GM21423 (cell line): Measurements from ENCODE around the gene ATP12A.

ENCODE experiments used
- ATAC-seq: cut with Tn5 transposase; IDR thresholded peaks from one replicate; pipeline ENCODE4 v1.9.1; 2021; ENCODE audit warnings: mild to moderate bottlenecking, moderate library complexity; ENCODE audit not compliant: unreplicated experiment

Gene ATP12A

DNA sequence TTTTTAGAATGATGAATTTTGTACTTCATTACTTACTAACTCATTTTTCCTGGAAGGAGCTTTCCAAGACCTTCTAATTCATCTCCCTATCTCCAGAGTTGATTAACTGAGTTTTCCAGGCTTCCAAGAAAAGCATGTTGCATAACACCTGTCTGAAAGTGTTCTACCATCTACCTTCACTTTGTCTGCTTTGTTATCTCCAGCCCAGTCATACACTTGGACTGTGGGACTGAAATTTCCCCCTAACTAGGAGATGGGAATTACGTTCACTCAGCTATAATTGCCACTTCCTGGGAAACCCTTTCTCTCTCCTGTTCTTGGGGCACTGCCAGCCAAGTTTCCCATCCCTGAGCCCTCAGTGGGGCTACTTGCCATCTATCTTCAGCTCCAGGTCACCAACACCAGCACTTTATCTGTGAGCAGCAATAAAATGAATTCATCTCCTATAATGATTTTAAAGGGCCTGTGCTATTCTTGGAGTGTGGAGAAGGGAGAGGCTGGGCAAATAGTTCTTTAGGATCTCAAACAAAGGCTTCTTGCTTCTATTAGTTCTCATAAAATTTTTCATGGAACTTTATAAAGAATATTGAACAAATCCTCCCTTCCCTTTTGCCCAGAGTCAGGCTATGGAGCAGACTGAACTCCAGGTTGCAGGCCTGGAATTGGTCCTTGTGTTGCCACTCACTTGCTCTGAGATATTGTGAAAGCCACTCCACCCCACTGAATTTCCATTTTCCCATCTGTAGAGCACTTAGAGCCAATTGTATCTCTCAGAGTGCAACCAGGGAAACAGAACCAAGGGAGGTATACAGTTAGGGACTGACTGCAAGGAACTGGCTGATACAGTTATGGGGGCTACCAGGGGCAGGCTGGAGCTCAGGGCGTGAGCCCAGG lies 17.8 kb upstream of the ATP12A start:
- no peak for ATAC-seq

DNA sequence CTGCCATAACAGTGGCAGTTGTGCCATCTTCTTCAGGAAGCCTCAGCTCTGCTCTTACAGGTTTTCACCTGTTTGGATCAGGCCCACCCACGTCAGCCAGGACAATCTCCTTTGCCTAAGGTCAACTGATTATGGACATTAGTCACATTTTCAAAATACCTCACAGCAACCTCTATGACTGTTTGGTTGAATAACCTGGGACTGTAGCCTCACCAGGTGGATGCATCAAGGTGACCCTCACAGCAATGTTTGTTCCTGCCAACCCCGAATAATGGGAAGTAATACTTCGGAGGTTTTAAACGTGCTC lies 17.2 kb upstream of the ATP12A start:
- no peak for ATAC-seq

DNA sequence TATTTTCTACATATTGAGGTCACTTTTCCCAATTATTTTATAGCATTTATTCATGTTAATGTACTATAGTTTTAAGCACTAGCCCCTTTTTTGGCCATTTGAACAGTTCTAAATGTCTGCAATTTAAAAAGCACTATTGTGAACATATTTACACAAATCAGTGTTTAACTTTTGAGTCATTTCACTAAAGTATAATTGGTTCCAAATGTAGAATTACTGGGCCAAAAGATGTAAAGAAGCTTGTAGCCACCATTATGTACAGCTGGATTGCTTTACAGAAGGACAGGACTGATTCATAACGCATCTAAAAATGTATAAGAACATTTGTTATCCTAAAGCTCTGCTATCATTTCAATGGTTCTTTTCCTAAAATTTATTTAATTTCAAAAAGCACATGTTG lies 16.6 kb upstream of the ATP12A start:
- ATAC-seq = no peak

- ATAC-seq = no peak
Observed at GRCh38 chr13:24664726-24665409, 15.3 kb upstream of the ATP12A start.

DNA sequence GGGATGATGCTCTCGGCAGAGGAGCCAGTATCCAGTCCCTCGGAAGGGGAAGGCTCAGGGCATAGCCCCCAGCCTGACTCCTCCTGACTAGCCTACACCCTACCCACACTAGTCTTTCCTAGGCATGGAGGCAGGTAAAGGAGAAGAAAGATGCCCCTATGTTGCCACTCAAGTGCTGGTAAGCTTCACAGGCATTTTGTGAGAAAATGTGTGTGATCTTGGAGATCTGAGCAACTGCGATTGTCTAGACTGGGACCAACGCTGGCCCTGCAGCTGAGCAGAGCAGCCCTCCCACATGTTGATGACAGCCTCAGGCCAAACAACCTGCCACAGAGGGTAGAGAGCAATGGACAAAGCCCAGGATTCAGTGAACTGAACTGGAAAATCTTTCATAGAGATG lies 11.7 kb upstream of the ATP12A start:
- ATAC-seq = no peak

GRCh38 chr13:24668955-24669582 lies 11.1 kb upstream of the ATP12A start:
- no peak for ATAC-seq

DNA sequence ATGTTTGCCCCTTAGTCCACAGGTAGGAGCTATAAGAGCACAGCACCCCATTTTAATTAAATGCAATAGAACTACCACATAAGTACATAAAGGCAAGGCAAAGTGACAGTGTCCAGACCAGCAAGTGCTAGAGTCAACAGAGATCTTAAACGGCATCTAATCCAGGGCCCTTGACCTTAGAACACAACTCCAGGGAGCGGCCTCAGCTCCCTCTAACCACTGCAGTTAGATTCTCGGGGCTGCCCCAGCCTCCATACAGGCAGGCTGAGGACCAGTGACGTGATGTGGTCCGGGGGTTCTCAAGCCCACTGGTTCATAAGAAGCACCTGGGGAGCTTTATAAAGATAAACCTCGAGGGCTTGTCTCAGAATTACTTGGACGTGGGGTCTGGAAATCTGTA lies 10.0 kb upstream of the ATP12A start:
- ATAC-seq = no peak

DNA sequence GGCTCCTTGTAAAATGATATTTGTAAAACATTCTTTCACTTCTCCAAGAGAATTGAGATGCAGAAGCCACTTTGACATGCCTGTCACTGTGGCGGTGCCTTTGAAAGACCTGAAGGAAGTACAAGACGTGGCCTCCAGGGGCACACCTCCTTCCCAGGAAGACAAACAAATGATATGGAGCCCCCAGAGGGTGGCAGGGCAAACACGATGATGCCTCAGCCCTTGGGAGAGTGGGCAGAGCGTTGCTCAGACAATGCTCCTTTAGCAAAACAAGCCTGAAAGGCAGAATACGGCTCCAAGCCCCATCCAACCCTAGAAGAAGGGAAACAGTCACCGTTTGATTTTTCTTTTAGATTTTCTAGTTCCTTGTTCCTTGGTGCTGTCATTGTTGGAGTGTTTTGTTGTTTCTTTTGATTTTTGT lies 9.2 kb upstream of the ATP12A start:
- no peak for ATAC-seq

GRCh38 chr13:24671386-24672113 lies 8.7 kb upstream of the ATP12A start:
- ATAC-seq = no peak

DNA sequence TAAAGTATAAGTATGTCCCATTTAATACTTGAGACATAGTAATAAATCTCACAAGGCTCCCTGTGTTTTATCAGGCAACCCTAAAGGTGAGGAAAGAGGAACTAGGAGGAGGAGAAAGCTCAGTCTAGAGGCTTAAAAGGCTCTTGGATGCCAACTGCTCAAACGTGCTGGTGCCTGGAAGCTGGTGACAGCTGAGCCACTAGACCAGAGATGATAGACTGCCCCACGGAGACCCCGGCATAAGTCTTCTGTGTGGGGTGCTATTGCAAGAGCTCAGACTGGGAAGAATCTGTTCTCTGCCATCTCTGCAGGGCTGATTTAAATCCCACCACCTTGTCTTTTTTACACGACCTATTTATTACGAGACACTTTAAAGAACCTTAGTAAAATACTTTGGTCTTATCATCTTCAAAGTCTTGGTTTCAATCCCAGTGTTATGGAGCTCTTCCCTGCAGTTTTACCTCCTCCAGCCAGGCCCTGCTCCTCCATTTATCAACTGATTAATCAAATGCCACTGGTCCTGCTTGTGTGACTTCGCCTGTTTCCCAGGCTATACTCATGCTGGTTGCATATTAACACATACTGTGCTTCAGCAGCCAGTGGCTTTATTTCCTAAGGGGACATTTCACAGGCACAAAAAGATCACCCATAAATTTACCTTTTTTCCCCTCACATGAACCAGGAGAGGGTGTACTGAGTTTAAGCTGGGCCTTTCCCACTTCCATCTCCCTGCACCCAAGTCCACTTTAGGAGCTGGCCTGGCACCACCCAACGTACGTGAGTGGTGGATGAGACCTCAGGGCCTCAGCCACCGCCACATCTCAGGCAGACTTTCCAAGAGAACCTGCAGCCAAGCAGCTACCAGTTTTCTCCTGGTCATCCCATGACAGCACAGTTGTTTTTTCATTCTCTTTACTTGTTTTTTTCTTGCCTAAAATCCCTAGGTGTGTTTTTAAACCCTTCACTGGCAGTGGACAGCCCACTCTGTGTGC lies 7.8 kb upstream of the ATP12A start:
- no peak for ATAC-seq

DNA sequence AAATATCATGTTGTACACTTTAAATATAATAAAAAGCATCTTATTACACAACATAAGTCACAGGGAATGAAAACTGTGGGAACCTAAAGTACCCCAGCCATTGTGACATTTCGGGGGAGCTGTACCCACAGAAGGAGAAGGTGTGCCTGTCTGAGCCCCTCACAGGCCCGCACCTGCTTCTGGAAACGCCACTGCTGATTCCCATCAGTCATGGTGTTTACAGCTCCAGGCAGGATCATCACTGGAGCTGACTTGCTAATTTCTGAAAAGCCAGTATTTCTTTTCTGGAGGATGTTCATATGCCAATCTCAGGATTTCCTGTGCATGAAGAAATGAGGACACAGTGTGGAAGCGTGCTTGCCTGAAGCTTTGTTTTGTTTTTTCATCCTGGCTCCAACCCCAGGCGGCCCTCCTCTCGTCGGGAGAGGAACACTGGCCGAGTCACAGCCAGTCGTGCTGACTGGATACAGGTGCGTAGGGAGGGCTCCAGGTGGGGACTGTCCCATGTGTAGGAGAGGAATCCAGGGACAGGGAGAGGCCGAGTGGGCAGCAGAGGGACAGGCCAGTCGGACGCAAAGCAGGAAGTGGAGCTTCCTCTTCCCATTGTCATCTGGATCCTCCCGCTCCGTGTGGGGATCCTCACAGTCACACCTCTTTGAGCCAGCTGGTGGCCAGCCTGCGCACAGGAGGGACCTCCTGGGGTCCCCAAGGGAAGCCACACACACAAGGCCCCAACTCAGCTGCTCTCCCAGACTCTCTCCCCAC lies 4.2 kb upstream of the ATP12A start:
- ATAC-seq = no peak

DNA sequence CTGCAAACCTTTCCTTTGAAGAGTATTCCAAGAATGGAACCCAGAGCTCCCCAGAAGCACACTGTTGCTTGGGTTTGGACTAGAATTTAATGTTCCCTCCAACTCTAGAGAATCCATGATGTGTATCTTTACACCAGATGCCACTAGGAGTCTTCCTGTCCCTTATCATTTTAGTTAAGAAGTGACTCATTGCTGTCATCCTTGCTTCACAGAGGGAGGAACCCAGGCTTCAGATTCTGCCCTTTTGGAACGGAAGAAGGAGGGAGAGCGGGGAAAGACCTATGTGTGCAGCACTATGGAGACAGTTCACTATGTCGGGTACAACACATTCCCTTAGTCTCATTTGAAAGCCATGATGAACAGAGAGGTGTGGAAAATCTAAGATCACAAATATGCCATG lies 2.1 kb upstream of the ATP12A start:
- ATAC-seq = no peak

GRCh38 chr13:24679686-24680085 lies 522 bp upstream of the ATP12A start:
- ATAC-seq = no peak

GRCh38 chr13:24680921-24681604 lies 855 bp downstream of the ATP12A start:
- ATAC-seq = no peak

- ATAC-seq = no peak
Observed at GRCh38 chr13:24681930-24682329, 1.7 kb downstream of the ATP12A start.

- ATAC-seq = no peak
Observed at GRCh38 chr13:24682353-24682752, 2.1 kb downstream of the ATP12A start.

GRCh38 chr13:24683351-24683750 lies 3.1 kb downstream of the ATP12A start:
- ATAC-seq = no peak

- ATAC-seq = no peak
Observed at GRCh38 chr13:24683838-24684599, 3.8 kb downstream of the ATP12A start.
